ENCODE measurements around the gene JOSD1. TPM values are rescaled to one million over a fixed set of nuclear protein-coding genes. Genes with fewer than 3 reads are reported as not detected.

The JOSD1 gene
- total RNA-seq, 3 donors from 2014 or later: 82.5 to 98.3 (median 87.9) TPM

DNA sequence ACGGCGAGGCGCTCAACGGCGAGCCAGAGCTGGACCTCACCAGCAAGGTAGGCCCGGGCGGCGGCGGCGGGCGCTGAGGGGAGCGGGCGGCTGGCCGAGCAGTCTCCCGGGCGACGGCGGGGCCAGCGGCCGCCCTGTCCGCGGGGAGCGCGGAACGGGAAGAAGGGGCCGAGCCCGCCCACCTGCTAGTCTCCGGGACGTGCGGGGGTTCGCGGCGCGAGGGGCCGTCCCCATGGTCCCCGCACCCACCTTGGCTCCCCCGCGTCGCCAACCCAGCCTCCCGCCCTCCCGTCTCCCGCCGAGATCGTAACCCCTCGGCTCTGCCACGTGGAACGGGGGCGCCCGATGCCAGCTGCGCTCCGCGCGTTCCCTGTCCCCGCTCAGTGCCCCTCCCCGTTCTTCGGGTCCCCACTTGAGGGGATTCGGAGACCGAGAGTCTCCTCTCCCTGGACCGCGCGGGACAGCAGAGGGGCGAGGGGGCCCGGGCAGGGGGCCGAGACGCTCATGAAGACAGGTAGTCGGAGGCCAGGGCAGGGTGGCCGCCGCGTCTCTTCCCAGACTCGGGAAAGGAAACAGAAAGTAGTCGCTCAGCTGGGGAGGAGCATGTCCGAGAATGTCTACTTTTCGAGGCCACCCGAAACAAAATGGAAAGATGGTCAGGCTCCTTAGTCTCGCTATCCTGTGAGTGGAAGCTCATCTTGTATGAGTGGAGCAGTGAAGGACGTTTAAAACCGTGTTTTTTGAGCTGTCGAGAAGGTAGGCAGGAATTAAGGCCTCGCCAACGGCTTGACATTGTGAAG is 5.6 kb upstream of the JOSD1 start:
- H3K4me1 ChIP-seq (ENCODE audit: low read depth): peaks cover 34% of the 10 kb centered on the region
- DNase-seq (peak; percentile 71 to 78 (median 76)), ATAC-seq (peak; percentile 19)
- H3K36me3 ChIP-seq (ENCODE audit: low read depth): no peaks in the 10 kb centered on the region
- H3K9me3 ChIP-seq: no peaks in the 10 kb centered on the region
- peak overlapping the region; percentile 100 for H3K4me3 ChIP-seq
- intact Hi-C loops (cut with DNase I, micrococcal nuclease): no loop called here
- TF ChIP-seq, protein P1, sequence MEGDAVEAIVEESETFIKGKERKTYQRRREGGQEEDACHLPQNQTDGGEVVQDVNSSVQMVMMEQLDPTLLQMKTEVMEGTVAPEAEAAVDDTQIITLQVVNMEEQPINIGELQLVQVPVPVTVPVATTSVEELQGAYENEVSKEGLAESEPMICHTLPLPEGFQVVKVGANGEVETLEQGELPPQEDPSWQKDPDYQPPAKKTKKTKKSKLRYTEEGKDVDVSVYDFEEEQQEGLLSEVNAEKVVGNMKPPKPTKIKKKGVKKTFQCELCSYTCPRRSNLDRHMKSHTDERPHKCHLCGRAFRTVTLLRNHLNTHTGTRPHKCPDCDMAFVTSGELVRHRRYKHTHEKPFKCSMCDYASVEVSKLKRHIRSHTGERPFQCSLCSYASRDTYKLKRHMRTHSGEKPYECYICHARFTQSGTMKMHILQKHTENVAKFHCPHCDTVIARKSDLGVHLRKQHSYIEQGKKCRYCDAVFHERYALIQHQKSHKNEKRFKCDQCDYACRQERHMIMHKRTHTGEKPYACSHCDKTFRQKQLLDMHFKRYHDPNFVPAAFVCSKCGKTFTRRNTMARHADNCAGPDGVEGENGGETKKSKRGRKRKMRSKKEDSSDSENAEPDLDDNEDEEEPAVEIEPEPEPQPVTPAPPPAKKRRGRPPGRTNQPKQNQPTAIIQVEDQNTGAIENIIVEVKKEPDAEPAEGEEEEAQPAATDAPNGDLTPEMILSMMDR (IDR thresholded peaks at IDR 0.05): no peak

DNA sequence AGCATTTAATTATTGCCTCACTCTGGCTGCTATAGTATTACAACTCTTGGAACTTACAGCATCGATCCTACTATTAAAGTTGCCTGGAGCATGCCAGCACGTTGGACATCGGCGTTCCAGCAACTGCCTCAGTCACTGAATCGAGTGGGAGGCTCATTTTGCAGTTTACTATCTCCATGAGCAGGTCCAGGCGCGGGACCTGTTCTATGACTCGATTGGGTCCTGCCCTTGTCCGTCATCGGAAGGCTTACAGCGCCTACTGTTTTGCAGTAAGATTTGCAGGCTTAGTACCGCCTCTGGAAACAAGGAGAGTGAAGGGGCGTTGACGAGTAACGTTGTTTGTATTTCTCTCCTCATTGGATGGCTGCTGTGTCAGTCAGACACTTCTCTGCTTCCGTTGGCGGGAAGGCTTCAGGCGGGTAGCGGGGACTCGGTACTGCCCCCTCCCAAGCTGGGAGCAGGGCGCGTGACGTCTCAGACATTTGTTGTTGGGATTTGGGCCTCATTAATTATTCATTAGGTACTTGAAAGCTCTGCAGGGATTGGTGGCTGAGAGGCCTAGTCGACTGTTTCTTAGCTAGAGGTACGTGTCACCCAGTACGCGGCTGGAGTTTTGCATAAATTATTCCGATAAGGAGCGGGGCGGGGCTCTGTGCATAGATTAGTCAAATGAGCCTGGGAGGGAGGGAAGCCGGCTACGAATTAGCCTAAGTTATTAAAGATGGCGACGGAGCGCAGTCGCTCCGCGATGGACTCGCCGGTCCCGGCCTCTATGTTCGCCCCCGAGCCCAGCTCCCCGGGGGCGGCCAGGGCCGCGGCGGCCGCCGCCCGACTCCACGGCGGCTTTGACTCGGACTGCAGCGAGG is 4.7 kb upstream of the JOSD1 start, which contains the start of gene GTPBP1:
GTPBP1 (plus strand) TSS at position 710 of the 866 bp plus-strand sequence; CDS start at position 722, 12 bp downstream.
- ATAC-seq: peak; percentile 82
- no peaks in the 10 kb centered on the region for H3K36me3 ChIP-seq (ENCODE audit: low read depth)
- H3K9me3 ChIP-seq: no peaks in the 10 kb centered on the region
- TF ChIP-seq, protein P1 (IDR thresholded peaks at IDR 0.05): peak; percentile 12
- DNase-seq: peak; percentile 94 to 100 (median 98)
- peaks cover 34% of the 10 kb centered on the region for H3K4me1 ChIP-seq (ENCODE audit: low read depth)
- H3K4me3 ChIP-seq: peak within 1 kb of the TSS; percentile 100
- intact Hi-C loops (cut with DNase I, micrococcal nuclease): no loop called here

DNA sequence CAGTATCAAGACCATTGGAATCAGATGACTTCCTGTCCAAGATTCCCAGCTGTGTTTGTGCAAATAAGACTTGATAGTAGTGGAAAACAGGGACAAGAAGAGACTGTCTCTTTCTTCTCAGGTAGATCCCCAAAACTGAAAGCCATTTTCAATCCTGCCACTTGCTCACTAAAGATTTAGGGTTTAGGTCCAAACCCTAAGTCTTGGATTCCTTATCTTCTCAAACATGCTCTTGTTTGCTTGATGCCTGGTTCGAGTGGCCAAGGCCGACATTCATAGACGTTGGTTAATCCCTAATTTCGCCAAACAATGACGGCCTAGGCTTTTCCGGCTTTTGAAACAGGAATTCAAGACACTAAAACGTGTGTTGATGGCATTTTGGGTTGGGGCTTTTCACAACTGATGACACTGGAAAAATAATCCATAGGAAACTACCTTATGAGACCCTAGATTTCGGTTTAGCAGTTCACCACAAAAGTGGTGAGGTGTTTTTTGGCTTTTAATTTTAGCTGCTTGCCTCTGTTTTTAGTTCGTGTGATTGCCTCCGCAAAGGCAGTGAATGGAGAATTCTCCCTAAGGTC is 4.0 kb upstream of the JOSD1 start:
- no peaks in the 10 kb centered on the region for H3K36me3 ChIP-seq (ENCODE audit: low read depth)
- ATAC-seq (no peak), DNase-seq (no peak)
- H3K4me3 ChIP-seq: no peak overlapping the region
- TF ChIP-seq, protein P1 (IDR thresholded peaks at IDR 0.05): no peak
- H3K4me1 ChIP-seq (ENCODE audit: low read depth): peaks cover 34% of the 10 kb centered on the region
- H3K9me3 ChIP-seq: no peaks in the 10 kb centered on the region
- intact Hi-C loops (cut with DNase I, micrococcal nuclease): no loop called here

DNA sequence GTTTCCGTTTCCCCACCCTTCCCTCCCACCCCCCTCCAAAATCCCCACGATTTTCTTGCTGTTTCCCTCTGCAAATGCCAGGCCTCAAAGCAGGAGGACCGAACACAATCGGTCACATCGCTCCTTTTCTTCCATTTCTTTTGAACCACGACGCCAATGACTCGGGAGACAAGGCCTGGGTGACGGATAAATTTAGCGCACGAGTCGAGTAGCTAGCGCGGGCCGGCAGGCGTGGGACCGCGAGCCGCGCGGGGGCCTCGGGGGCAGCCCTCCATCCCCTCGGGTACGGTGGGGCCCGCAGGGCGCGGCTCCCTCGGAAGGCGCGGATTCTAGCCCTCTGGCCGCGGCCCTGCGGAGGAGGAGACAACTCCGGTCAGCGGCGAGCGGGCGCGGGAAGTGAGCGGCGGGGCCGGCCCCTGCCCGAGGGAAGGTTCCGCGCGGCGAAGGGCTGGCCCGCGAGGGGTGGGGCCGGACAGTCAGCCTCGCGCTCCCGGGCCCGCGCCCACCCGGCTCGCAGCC is 414 bp downstream of the JOSD1 start:
- Histone ChIP-seq H3K9me3 (no peaks in the 10 kb centered on the region), H3K36me3 (ENCODE audit: low read depth) (no peaks in the 10 kb centered on the region), H3K4me3 (peak overlapping the region; percentile 66), H3K4me1 (ENCODE audit: low read depth) (peaks cover 43% of the 10 kb centered on the region)
- peak; percentile 61 for ATAC-seq
- intact Hi-C loops (cut with DNase I, micrococcal nuclease): no loop called here
- TF ChIP-seq, protein P1 (IDR thresholded peaks at IDR 0.05): no peak
- peak in 2 of 3 donors; percentile 75 to 87 for DNase-seq

DNA sequence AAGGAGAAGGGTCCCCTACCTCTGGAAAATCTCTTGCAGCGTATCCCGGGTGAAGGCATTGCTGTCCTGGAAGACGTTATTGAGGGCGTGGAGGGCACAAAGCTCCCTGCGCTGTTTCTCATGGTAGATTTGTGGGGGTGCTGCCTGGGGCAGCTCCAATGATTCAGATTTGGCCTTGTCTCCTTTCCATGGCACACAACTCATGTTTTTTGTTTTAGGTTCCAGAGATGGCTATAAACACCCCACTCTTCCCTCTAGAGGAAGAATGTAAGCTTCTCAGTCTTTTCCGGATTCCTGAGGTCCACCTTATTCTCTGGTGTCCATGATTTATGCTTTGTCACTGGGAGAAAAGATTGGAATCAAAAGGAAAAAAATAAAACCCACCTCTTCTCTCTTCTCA is 959 bp downstream of the JOSD1 start:
- no peak for ATAC-seq
- Histone ChIP-seq H3K4me3 (peak overlapping the region; percentile 66), H3K4me1 (ENCODE audit: low read depth) (peaks cover 41% of the 10 kb centered on the region), H3K9me3 (no peaks in the 10 kb centered on the region), H3K36me3 (ENCODE audit: low read depth) (no peaks in the 10 kb centered on the region)
- no peak for DNase-seq
- intact Hi-C loops (cut with DNase I, micrococcal nuclease): no loop called here
- TF ChIP-seq, protein P1 (IDR thresholded peaks at IDR 0.05): no peak
